WTC11 (cell line): ENCODE measurements around the gene ZNF516. TPM values are rescaled to one million over a fixed set of nuclear protein-coding genes. Genes with fewer than 3 reads are reported as not detected.

ENCODE experiments used
- ATAC-seq: fragments of 200-7000 bp; cut with Tn5 transposase; 2 replicates; pipeline ENCODE4 v1.10.0; 2021; ENCODE audit warnings: mild to moderate bottlenecking, moderate library complexity
- CTCF ChIA-PET: fragments of 300-600 bp; sonication (Branson Sonifier 250); formaldehyde crosslinking; loops from one replicate; lab custom pipeline; 2021; ENCODE audit warnings: antibody characterized with exemption; lab: Charles Lee
- POLR2A ChIA-PET: fragments of 350-600 bp; sonication (Branson Sonifier 250); formaldehyde crosslinking; loops from one replicate; lab custom pipeline; 2021; ENCODE audit warnings: antibody characterized with exemption; lab: Charles Lee
- DNase-seq: peaks from one replicate; pipeline ENCODE4 v3.0.0; 2021; ENCODE audit warnings: low spot score
- H3K27ac Mint-ChIP-seq: 2 replicates; pipeline ENCODE4 v1.8.0; 2021; ENCODE audit warnings: mixed read lengths
- H3K27me3 Mint-ChIP-seq: 2 replicates; pipeline ENCODE4 v1.8.0; 2021; ENCODE audit warnings: low read depth, mild to moderate bottlenecking, moderate library complexity, mixed read lengths
- H3K36me3 Mint-ChIP-seq: 2 replicates; pipeline ENCODE4 v1.8.0; 2021; ENCODE audit warnings: mixed read lengths
- H3K4me1 Mint-ChIP-seq: 2 replicates; pipeline ENCODE4 v1.8.0; 2022; ENCODE audit warnings: mixed read lengths
- H3K4me3 Mint-ChIP-seq: 2 replicates; pipeline ENCODE4 v1.8.0; 2021; ENCODE audit warnings: mild to moderate bottlenecking, moderate library complexity, mixed read lengths
- H3K9me3 Mint-ChIP-seq: 2 replicates; pipeline ENCODE4 v1.8.0; 2021; ENCODE audit warnings: mixed read lengths
- ATF1 ChIP-seq: sonication (generic); formaldehyde crosslinking; IDR thresholded peaks from 2 replicates; pipeline ENCODE4 v1.8.1; 2023; ENCODE audit warnings: mild to moderate bottlenecking, moderate library complexity, missing genetic modification reagents
- CBFB ChIP-seq: sonication (generic); formaldehyde crosslinking; IDR thresholded peaks from 2 replicates; pipeline ENCODE4 v1.8.1; 2022; ENCODE audit warnings: mild to moderate bottlenecking, low read depth, missing genetic modification reagents
- CREB1 ChIP-seq: sonication (generic); formaldehyde crosslinking; IDR thresholded peaks from 2 replicates; pipeline ENCODE4 v1.8.0; 2023; ENCODE audit warnings: mild to moderate bottlenecking, missing genetic modification reagents
- CREM ChIP-seq: sonication (generic); formaldehyde crosslinking; IDR thresholded peaks from 2 replicates; pipeline ENCODE4 v1.8.1; 2022; ENCODE audit warnings: mild to moderate bottlenecking, missing genetic modification reagents, moderate library complexity
- ESRRA ChIP-seq: sonication (generic); formaldehyde crosslinking; IDR thresholded peaks from 2 replicates; pipeline ENCODE4 v1.8.1; 2022; ENCODE audit warnings: mild to moderate bottlenecking, missing genetic modification reagents, borderline replicate concordance
- ETV6 ChIP-seq: sonication (generic); formaldehyde crosslinking; IDR thresholded peaks from 2 replicates; pipeline ENCODE4 v1.8.1; 2022; ENCODE audit warnings: mild to moderate bottlenecking, missing genetic modification reagents
- GRHL2 ChIP-seq: fragments of 250-450 bp; sonication (Bioruptor Pico); IDR thresholded peaks from 2 replicates; pipeline ENCODE4 v1.8.0; 2022; ENCODE audit warnings: mild to moderate bottlenecking, moderate library complexity; ENCODE audit not compliant: insufficient replicate concordance, severe bottlenecking
- IRF2 ChIP-seq: sonication (generic); formaldehyde crosslinking; IDR thresholded peaks from 2 replicates; pipeline ENCODE4 v1.8.0; 2022; ENCODE audit warnings: low read depth, missing genetic modification reagents, borderline replicate concordance
- KAT7 ChIP-seq: sonication (generic); formaldehyde crosslinking; IDR thresholded peaks from 2 replicates; pipeline ENCODE4 v1.8.1; 2023; ENCODE audit warnings: missing genetic modification reagents, mild to moderate bottlenecking, borderline replicate concordance
- NR3C1 ChIP-seq: sonication (generic); formaldehyde crosslinking; conservative IDR thresholded peaks from 2 replicates; pipeline ENCODE4 v1.8.1; 2023; ENCODE audit warnings: low read depth, mild to moderate bottlenecking, missing genetic modification reagents
- RELA ChIP-seq: sonication (generic); formaldehyde crosslinking; IDR thresholded peaks from 2 replicates; pipeline ENCODE4 v1.8.1; 2022; ENCODE audit warnings: missing genetic modification reagents, mild to moderate bottlenecking, borderline replicate concordance
- ZNF219 ChIP-seq: sonication (generic); formaldehyde crosslinking; IDR thresholded peaks from 2 replicates; pipeline ENCODE4 v1.8.0; 2023; ENCODE audit warnings: missing genetic modification reagents, mild to moderate bottlenecking, borderline replicate concordance
- ZNF232 ChIP-seq: sonication (generic); formaldehyde crosslinking; IDR thresholded peaks from 2 replicates; pipeline ENCODE4 v1.8.0; 2022; ENCODE audit warnings: mild to moderate bottlenecking, missing genetic modification reagents
- ZNF317 ChIP-seq: sonication (generic); formaldehyde crosslinking; IDR thresholded peaks from 2 replicates; pipeline ENCODE4 v1.8.1; 2023; ENCODE audit warnings: low read depth, mild to moderate bottlenecking, moderate library complexity, missing genetic modification reagents, borderline replicate concordance
- ZNF396 ChIP-seq: fragments of 250-450 bp; sonication (Bioruptor Pico); IDR thresholded peaks from 2 replicates; pipeline ENCODE4 v1.8.0; 2021; ENCODE audit warnings: mild to moderate bottlenecking, moderate library complexity, borderline replicate concordance
- ZNF416 ChIP-seq: fragments of 250-450 bp; sonication (Bioruptor Pico); IDR thresholded peaks from 2 replicates; pipeline ENCODE4 v1.9.0; 2021; ENCODE audit warnings: mild to moderate bottlenecking, inconsistent platforms
- total RNA-seq: library from RNA; stranded (reverse); gene quantifications from 3 replicates; pipeline ENCODE4 v1.2.3, GENCODE V29; 2021
- TF ChIP-seq, protein P1 (sequence below): sonication (generic); formaldehyde crosslinking; IDR thresholded peaks from 2 replicates; pipeline ENCODE4 v1.8.0; 2023; ENCODE audit warnings: mild to moderate bottlenecking, missing genetic modification reagents
- TF ChIP-seq, protein P2 (sequence below): sonication (generic); formaldehyde crosslinking; IDR thresholded peaks from 2 replicates; pipeline ENCODE4 v1.8.1; 2023; ENCODE audit warnings: mild to moderate bottlenecking, missing genetic modification reagents, moderate library complexity
- TF ChIP-seq, protein P3 (sequence below): sonication (generic); formaldehyde crosslinking; conservative IDR thresholded peaks from 2 replicates; pipeline ENCODE4 v1.8.1; 2022; ENCODE audit warnings: mild to moderate bottlenecking, missing genetic modification reagents
- TF ChIP-seq, protein P4 (sequence below): sonication (generic); formaldehyde crosslinking; IDR thresholded peaks from 2 replicates; pipeline ENCODE4 v1.8.1; 2022; ENCODE audit warnings: low read depth, missing genetic modification reagents, borderline replicate concordance
- TF ChIP-seq, protein P5 (sequence below): fragments of 250-450 bp; sonication (Bioruptor Pico); IDR thresholded peaks from 2 replicates; pipeline ENCODE4 v1.9.0; 2021; ENCODE audit warnings: mild to moderate bottlenecking

ZNF516 gene
- total RNA-seq, 1 experiment from 2014 or later, result 58.6 TPM

DNA sequence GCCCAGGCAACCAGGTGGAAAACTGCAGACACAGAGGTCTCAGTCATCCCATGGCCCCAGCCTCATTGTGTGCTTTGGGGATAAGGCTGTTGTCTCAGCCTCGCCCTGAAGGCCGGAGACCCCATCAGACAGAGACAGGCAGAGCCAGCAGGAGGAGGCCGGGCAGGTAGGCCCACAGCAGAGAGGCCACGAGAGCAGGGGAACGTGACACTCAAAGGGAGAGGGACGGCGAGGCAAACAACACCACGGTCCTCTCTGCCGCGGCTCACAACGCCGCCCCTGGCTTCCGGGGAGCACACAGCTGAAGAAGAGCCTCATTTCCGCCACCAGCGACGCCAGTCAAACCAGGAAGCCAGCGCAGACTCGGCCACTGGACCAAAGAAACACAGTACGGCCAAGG, 103.3 kb downstream of the ZNF516 start (continued):
- TF ChIP-seq ZNF396 (CRISPR knock-in tag) (no peak), ATF1 (CRISPR knock-in tag) (no peak)

DNA sequence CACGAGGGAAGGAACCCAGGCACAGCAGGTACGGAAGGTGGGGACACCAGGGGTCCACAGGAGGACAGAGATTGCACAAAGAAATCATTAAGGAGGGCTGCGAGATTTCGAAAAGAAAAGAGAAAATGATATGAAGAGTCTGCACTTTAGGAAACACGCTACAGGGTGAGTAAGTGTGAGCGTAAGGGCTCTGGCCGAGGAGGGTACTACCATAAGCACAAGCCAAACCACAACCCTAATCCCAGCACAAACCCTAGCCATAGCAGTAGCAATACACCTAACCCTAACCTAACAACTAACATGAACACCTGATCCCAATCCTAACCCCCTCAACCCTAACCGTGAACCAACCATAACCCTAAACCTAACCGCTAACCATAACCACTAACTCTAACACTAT, 104.0 kb downstream of the ZNF516 start:
- no peak for TF ChIP-seq ESRRA (CRISPR knock-in tag)
- TF ChIP-seq ETV6 (CRISPR knock-in tag), result no peak
- TF ChIP-seq RELA (CRISPR knock-in tag), result no peak
- no peak for TF ChIP-seq NR3C1 (CRISPR knock-in tag)
- TF ChIP-seq, protein P1, sequence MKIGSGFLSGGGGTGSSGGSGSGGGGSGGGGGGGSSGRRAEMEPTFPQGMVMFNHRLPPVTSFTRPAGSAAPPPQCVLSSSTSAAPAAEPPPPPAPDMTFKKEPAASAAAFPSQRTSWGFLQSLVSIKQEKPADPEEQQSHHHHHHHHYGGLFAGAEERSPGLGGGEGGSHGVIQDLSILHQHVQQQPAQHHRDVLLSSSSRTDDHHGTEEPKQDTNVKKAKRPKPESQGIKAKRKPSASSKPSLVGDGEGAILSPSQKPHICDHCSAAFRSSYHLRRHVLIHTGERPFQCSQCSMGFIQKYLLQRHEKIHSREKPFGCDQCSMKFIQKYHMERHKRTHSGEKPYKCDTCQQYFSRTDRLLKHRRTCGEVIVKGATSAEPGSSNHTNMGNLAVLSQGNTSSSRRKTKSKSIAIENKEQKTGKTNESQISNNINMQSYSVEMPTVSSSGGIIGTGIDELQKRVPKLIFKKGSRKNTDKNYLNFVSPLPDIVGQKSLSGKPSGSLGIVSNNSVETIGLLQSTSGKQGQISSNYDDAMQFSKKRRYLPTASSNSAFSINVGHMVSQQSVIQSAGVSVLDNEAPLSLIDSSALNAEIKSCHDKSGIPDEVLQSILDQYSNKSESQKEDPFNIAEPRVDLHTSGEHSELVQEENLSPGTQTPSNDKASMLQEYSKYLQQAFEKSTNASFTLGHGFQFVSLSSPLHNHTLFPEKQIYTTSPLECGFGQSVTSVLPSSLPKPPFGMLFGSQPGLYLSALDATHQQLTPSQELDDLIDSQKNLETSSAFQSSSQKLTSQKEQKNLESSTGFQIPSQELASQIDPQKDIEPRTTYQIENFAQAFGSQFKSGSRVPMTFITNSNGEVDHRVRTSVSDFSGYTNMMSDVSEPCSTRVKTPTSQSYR, result no peak
- ChIA-PET POLR2A (no interaction called here), CTCF (interaction anchor here (1.0 kb wide), 1 partner anchor 10 kb away, joined by 3 read pairs; no protein-coding TSS in a partner anchor)
- peaks cover 11% of the 10 kb centered on the region; the same call in 1 of the 2 replicates for H3K9me3 Mint-ChIP-seq
- peaks cover 7% of the 10 kb centered on the region for H3K36me3 Mint-ChIP-seq
- H3K27me3 Mint-ChIP-seq, result no peaks in the 10 kb centered on the region
- no peak overlapping the region; the same call in 1 of the 2 replicates for H3K27ac Mint-ChIP-seq
- peaks cover 40% of the 10 kb centered on the region for H3K4me1 Mint-ChIP-seq
- ATAC-seq (no peak), DNase-seq (no peak)
- H3K4me3 Mint-ChIP-seq, result no peak overlapping the region

DNA sequence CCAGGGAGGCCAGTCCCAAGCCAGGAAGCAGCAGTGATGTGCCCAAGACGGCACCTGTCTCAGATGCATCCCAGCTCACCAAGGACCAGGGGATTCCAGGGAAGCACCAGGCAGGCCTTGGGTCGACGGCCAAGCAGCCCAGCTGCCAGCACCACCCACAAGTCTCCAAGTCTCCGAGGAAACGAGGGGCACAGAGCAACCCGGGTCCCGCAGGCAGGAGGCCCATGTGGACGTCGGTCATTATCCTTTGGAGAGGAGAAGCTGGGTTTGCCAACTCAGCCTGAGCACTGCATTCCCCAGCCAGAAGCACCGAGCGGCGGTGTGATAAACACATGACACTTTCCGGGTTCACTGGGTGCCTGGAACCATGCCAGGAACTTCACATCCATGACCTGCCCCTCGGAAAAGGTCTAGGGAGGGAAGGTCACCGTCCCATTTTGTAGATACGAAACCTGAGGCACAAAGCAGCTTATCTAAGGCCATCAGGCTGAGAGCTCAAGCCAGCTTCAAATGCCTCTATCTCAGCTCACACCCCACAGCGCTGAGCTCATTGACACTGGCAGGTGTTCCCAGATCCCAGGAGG, 104.5 kb downstream of the ZNF516 start:
- CTCF ChIA-PET, result interaction anchor here (1.0 kb wide), 1 partner anchor 10 kb away, joined by 3 read pairs; no protein-coding TSS in a partner anchor
- Mint-ChIP-seq H3K36me3 (peaks cover 7% of the 10 kb centered on the region), H3K27ac (no peak overlapping the region), H3K4me3 (no peak overlapping the region), H3K9me3 (peaks cover 11% of the 10 kb centered on the region; the same call in 1 of the 2 replicates), H3K4me1 (peaks cover 40% of the 10 kb centered on the region), H3K27me3 (no peaks in the 10 kb centered on the region)
- TF ChIP-seq GRHL2, result no peak
- no peak for TF ChIP-seq ZNF219 (CRISPR knock-in tag)
- TF ChIP-seq, protein P2, sequence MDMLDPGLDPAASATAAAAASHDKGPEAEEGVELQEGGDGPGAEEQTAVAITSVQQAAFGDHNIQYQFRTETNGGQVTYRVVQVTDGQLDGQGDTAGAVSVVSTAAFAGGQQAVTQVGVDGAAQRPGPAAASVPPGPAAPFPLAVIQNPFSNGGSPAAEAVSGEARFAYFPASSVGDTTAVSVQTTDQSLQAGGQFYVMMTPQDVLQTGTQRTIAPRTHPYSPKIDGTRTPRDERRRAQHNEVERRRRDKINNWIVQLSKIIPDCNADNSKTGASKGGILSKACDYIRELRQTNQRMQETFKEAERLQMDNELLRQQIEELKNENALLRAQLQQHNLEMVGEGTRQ (CRISPR knock-in tag), result no peak
- TF ChIP-seq, protein P3, sequence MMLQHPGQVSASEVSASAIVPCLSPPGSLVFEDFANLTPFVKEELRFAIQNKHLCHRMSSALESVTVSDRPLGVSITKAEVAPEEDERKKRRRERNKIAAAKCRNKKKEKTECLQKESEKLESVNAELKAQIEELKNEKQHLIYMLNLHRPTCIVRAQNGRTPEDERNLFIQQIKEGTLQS (CRISPR knock-in tag), result no peak
- no peak for TF ChIP-seq IRF2 (CRISPR knock-in tag)
- TF ChIP-seq, protein P4, sequence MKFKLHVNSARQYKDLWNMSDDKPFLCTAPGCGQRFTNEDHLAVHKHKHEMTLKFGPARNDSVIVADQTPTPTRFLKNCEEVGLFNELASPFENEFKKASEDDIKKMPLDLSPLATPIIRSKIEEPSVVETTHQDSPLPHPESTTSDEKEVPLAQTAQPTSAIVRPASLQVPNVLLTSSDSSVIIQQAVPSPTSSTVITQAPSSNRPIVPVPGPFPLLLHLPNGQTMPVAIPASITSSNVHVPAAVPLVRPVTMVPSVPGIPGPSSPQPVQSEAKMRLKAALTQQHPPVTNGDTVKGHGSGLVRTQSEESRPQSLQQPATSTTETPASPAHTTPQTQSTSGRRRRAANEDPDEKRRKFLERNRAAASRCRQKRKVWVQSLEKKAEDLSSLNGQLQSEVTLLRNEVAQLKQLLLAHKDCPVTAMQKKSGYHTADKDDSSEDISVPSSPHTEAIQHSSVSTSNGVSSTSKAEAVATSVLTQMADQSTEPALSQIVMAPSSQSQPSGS (CRISPR knock-in tag), result no peak
- TF ChIP-seq CBFB (CRISPR knock-in tag), result no peak
- TF ChIP-seq KAT7 (CRISPR knock-in tag), result no peak
- TF ChIP-seq ZNF416 (CRISPR knock-in tag), result no peak
- TF ChIP-seq, protein P5, sequence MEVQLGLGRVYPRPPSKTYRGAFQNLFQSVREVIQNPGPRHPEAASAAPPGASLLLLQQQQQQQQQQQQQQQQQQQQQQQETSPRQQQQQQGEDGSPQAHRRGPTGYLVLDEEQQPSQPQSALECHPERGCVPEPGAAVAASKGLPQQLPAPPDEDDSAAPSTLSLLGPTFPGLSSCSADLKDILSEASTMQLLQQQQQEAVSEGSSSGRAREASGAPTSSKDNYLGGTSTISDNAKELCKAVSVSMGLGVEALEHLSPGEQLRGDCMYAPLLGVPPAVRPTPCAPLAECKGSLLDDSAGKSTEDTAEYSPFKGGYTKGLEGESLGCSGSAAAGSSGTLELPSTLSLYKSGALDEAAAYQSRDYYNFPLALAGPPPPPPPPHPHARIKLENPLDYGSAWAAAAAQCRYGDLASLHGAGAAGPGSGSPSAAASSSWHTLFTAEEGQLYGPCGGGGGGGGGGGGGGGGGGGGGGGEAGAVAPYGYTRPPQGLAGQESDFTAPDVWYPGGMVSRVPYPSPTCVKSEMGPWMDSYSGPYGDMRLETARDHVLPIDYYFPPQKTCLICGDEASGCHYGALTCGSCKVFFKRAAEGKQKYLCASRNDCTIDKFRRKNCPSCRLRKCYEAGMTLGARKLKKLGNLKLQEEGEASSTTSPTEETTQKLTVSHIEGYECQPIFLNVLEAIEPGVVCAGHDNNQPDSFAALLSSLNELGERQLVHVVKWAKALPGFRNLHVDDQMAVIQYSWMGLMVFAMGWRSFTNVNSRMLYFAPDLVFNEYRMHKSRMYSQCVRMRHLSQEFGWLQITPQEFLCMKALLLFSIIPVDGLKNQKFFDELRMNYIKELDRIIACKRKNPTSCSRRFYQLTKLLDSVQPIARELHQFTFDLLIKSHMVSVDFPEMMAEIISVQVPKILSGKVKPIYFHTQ, result no peak
- no peak for TF ChIP-seq ZNF232 (CRISPR knock-in tag)
- TF ChIP-seq ZNF317 (CRISPR knock-in tag), result no peak
- TF ChIP-seq CREM (CRISPR knock-in tag), result no peak
- no peak for TF ChIP-seq ATF1 (CRISPR knock-in tag)
- TF ChIP-seq CREB1 (CRISPR knock-in tag), result no peak
- POLR2A ChIA-PET, result no interaction called here
- DNase-seq (no peak), ATAC-seq (no peak)
